ENCODE measurements around the gene ZNF217. TPM values are rescaled to one million over a fixed set of nuclear protein-coding genes. Genes with fewer than 3 reads are reported as not detected.
"Not testable (repeated sequence)": the region's sequence is repeated elsewhere in the genome, so short reads cannot be mapped to it uniquely, and the experiment has no call there.

ZNF217 gene
- total RNA-seq, 1 donor from 2014 or later = 17.2 TPM

DNA sequence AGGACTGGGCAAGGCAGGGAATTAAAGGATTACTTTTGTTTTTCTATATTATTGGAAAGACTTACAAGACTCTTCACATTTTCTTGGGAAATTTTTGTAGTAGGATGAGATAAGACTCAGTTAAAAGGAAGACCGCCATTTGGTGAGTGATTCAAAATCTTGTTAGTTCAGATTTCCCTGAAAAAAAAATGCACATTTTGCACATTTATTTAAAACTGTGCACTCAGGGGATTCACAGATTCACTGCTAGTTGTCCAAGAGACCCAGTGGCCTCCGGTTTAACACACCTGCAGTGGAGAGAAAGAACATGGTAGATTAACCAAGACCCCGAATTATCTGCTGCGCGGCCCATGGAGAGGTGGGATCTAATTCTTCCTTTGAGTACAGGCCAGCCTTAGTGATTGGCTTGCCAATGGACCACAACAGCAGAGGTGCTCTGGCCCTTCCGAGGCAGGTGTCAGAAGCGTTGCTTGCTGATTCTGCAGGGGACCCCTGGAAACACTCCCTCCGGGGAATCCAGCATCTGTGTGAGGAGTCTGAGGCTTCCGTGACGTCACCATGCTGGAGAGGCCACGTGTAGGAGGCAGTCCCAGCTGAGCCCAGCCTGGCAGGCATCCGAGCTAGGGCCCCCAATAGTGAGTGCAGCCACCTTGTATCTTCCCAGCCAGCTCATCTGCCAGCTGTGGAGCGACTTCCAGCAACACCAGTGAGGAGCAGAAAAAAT is 68.9 kb downstream of the ZNF217 start:
- peak; percentile 42 for DNase-seq

DNA sequence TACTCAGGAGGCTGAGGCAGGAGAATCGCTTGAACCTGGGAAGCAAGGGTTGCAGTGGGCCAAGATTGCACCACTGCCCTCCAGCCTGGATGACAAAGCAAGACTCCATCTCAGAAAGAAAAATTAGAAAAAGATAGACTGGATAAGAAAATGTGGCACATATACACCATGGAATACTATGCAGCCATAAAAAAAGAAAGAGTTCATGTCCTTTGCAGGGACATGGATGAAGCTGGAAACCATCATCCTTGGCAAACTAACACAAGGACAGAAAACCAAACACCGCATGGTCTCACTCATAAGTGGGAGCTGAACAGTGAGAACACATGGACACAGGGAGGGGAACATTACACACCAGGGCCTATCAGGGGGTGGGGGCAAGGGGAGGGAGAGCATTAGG is 70.0 kb downstream of the ZNF217 start:
- DNase-seq = not testable (repeated sequence)

DNA sequence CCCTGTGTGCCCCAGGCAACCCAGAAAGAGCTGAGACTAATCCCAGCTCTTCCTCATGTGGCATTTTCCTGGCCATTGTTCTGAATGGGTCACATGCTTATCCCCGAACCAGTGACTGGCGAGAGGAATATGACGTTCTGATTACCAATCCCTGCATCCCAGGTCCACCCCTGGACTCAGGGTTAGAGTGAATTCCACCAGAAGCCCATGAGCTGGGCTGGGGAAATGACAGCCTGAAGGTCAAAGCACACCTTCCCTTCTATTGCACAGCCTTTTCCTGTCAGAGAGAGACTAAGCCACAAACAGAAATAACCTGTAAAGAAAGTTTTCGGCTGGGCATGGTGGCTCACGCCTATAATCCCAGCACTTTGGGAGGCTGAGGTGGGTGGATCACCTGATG is 70.9 kb downstream of the ZNF217 start:
- DNase-seq = no peak

DNA sequence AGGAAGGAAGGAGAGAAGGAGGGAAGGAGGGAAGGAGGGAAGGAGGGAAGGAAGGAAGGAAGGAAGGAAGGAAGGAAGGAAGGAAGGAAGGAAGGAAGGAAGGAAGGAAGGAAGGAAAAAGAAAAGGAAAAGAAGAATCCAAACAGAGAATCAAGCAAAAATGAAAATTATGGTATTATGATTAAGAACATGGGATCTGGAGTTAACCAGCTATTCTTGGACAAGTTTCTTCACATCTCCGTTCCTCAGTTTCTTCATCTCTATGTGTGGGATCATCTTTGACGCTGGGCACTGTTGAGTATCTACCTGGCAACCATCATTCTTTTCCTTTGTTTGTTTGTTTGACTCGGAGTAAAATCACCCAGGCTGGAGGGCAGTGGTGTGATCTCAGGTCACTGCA is 71.6 kb downstream of the ZNF217 start:
- no peak for DNase-seq

DNA sequence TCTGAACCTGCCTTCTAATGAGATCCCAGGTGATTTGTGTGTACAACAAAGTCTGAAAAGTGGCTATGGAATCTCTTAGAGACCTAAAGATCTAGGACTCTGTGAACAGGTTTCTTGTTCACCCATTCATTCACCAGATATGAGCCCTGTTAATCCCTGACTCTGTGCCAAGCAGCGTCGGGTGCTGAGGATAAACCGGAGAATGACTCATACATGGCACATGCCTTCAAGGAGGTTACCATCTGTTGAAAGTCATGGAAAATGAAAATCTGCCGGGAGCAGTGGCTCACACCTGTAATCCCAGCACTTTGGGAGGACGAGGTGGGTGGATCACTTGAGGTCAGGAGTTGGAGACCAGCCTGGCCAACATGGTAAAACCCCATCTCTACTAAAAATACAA is 72.2 kb downstream of the ZNF217 start:
- not testable (repeated sequence) for DNase-seq

DNA sequence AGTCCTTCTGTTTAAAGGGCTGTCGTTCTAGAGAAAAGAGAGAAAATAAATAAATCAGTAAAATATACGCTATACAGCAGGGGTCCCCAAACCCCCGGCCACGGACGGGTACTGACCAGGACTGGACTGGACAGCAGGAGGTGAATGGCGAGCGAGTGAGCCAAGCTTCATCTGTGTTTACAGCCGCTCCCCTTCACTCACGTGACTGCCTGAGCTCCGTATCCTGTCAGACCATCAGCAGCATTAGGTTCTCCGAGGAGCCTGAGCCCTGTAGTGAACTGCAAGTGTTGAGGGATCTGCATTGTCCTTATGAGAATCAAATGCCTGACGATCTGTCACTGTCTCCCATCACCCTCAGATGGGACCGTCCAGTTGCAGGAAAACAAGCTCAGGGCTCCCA is 76.5 kb downstream of the ZNF217 start:
- DNase-seq = no peak

Small RNA genes within 50 kb of the gene (small RNA-seq; reads per million reads assigned to genes)
- not detected for gene RF00019 (ENCODE audit: low replicate concordance)

All from tongue (tissue), 3 donors.